Stimulated activated CD4-positive, alpha-beta T cell treated with anti-CD3 and anti-CD28 coated beads, Interleukin-1b, Interleukin-23, amount 100 ng/mL, for 48 hours (primary cell): ENCODE measurements around the gene ERP27.

ENCODE experiments used
- DNase-seq: peaks from one replicate; pipeline ENCODE4 v3.0.0-alpha.2; 2020

Gene ERP27

DNA sequence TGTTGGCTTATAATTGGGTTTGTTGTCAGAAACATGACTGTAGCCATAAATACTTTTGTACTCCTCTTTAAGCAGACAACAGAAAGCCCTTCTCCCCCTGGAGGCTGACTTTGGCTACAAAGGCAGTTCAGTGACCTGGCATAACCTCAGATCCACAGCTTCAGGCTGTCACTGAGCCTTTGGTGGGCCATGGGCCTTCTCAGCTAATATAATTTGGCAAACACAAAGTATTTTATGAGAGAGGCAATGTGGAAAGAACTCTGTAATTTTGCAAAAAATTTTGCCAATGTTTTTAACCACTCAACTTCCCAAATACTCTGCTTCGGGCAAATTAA is 37.1 kb downstream of the ERP27 start:
- DNase-seq, result no peak

DNA sequence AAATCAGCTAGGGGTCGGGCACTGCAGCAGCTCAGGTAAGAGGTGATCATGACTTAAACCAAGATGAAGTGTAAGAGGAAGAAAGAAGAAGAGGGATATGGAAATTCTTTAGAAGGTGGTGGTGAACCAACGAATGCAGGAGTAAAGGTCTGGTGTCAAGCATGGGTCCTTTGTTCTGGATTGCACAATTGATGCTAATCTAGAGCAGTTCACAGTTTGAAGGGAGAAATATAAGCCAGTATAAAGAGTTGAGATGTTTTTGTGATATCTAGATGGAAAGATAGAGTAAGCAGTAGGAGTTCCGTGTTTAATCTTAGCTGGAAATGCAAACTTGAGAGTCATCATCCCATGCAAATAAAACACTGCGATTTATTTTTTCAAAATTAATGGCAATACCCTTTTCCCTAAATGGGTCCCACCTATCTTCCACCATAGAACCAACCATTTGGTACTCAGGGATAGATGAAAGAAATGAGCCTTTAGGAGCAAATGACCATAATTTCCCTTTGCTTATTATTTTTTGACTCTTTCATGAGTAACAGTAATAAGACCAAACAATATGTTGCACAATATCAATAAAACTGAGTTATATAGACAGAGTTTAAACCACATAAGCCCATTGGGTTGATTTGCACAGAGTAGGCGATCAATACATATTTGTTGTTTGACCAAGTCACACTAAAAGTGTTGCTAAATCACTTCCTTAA is 37.7 kb downstream of the ERP27 start:
- no peak for DNase-seq

DNA sequence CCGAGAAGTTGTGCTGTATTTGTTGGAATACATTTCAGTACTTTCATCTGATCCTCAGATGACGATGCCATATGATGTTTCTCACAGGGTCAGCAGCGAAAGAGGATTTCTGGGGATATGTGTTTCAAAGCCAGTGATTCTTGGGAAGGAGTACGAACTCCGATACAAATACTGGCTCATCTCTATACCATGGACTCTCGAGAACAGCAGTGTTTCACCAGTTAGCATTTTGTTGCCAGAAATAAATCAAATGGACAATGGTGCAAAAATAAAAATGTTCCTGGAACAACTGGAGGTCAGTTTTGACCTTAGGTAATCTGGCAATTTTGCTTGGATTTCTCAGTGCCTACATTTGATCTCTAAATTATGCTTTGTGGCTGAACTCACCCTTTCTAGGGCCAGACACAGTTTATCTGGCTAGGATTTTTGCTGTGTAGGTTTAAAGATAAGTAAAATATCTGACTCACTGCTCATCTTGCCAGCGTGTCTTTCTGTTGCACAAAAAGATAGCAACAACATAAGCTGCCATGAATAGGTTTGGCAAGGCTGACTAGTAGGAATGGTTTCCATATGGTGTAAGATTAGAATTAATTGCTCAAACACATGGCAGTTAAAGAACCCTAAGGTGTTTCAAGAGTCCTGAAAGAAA is 41.7 kb downstream of the ERP27 start:
- no peak for DNase-seq

DNA sequence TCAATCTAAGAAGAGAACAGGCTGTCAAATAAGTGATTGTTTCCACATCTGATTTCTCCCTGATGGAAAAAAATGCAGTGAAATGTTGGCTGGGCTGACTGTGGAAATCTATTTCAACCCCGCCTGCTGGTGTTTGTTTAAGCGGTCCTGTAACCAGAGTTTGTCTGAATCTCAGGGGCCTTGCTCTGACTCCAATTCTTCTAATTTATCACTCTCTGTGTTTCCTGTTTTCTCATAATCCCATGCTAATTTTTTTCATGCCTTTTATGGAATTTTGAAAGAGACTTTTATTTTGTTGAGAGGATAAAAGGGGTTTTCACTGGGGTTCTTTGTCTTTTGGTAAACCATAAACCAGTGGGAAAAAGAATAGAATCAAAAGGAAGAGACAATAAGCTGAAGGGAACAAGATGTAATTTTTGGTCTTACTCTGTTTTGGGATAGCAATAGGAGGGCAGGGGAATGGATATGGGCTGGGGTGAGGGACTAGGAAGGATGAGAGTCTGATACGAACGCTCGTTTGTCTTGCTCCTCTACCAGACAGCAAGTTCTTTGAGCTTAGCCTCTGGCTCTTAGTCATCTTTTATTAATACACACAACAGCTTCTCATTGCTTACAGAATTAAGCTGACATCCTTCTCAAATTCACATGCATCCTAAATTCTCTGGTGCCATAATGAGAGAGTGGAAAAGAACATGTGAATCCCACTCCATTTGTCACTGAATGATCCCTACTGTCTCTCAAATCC is 44.7 kb downstream of the ERP27 start:
- no peak for DNase-seq

DNA sequence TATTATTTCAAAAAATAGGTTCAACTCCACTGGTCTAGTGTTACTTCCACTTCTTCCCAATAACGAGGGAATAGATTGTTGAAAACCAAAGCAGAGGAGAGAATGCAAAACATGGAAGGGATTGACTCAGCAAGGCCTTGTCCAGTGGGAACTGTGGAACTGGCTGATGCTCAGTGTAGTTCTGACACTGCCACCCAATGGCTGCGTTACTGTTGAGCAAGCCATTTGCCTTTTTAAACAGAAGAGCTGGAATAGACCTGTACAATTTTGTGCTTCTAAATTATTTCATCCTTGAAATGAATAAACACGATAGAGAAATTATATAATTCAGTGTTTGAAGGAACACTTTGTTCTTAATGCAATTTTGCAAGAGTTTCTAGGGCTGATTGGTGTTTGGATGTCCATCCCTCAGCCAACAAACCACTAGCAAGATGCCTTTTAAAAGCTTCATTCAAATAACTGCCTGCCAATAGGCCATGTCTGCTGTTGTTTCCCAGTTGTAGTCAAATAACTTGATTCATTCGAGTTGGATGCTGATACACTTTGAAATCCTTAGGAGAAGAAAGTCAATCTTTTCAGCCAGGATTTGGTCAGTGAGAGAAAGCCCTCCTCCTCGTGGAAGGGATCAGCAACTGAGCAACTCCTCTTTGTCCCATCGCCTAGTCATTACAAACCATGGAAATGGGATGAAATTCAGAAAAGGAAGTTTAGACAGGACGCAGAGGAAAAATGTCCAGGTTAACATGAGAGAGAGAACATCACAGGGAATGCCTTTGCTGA is 45.4 kb downstream of the ERP27 start:
- DNase-seq, result no peak

DNA sequence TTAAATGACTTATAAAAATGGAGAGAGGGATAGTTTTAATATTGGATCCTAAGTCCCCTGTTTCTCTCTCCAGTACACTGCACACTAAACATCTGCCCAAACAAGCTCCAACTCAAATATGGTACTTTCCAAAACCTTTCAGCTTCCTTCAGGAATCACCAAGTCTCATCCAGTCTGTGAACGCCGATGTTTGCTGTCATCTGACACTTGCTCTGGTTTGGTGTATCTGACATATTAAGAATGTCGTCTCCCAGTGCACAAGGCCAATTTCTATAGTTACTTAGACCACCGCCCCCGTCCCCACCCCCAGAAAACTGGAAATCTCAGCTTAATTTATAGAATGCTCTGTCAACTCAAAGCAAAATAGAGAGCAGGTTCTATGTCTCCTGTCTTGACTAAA is 47.6 kb downstream of the ERP27 start:
- no peak for DNase-seq

DNA sequence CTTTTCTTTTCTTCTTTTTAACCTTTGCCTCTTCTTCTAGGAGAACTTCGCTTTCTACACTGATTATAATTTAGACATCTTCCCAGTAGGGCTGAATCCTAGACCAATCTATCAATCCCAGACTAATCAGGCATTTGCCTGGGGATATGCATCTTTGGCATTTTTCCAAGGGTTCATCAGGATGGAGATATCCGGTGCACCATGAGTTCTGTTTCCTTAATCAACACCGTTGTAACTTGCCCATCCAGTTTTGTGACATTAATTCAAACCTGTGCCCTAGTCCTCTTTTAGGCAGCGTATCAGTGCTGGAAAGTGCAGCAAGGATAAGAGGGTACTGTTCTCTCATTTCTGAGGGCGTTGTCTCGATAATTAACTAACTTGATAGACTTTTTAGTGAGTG is 52.1 kb downstream of the ERP27 start:
- no peak for DNase-seq

DNA sequence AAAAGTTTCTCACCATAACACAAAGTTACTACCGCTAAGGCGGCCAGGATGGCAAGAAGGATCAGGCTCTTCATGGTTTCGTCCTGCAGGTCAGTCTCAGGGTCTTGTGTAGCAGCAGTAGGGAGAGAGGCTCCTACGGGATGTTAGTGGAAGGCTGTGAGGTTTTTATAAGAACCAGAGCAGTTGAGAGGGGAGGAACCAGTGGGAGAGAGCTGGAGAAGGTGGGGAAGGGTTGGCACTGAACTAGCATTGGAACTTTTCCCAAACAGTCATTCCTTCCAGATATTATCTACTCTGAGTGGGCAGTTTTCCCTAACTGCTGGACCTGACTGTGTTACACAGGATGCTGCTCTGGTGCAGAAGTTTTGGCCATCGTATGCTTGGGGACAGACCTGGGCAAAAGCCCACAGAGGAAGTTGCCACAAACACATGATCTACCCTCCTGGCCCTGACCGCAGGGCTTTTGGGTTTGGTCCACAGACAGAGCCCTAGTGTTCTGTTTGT is 52.6 kb downstream of the ERP27 start, which contains the start of gene MGP:
TSS of gene MGP (minus strand) at position 137 of the 504 bp plus-strand sequence. CDS start at position 74, 63 bp downstream.
- no peak for DNase-seq

DNA sequence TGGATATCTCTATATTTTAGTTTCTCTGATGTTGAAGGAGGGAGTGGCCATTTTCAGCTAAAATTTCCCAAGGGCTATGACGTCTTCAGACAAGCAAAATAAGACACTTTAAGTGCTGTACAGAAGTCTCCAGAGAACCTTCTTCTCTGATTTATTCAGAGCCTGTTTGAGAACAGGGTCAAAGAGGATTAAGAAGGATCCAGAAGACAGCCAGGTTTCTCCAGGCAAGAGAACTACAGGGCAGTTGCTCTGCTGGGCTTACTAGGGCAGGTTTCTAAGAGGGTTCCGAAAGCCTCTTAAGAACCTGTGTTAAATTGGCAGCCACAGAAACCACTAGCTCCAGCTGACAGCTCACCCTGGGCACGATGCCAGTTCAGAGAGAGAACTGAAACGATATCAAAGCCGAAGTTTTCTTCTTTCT is 53.9 kb downstream of the ERP27 start:
- peak; percentile 74 for DNase-seq

DNA sequence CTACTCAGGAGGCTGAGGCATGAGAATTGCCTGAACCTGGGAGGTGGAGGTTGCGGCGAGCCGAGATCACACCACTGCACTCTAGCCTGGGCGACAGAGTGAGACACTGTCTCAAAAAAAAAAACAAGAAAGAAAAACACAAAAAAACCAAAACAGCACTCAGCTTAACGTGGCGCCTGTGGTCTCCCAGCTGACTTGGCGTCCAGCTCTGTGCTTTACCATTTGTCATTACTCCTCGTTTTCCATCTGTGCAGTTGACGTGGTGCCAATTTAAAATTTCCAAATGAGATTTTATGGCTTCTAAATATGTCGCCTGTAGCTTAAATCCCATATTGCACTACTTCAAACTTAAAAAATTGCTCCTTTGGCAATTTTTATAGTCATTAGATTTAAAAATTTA is 54.7 kb downstream of the ERP27 start:
- DNase-seq, result no peak

DNA sequence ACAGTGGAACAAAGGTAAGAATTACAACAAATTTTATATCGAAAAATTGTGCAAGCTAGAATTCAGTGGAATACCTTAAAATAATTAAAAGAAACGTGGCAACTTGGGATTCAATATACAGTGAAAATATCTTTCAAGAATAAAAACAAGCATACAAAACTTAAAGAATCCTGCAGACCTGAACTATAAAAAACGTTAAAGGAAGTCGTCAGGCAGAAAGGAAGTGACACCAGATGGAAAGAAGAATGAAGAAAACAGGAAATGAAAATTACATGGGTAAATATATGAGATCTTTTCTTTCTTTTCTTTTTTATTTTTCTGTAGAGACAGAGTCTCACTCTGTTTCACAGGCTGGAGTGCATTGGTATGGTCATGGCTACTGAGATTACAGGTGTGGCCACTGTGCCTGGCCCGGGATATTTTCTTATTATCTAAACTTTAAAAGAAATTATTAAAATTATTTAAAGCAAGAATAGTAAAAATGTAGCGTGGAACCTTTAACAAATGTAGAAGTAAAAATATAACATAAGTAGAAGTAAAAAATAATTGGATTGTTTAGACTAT is 57.4 kb downstream of the ERP27 start:
- no peak for DNase-seq

DNA sequence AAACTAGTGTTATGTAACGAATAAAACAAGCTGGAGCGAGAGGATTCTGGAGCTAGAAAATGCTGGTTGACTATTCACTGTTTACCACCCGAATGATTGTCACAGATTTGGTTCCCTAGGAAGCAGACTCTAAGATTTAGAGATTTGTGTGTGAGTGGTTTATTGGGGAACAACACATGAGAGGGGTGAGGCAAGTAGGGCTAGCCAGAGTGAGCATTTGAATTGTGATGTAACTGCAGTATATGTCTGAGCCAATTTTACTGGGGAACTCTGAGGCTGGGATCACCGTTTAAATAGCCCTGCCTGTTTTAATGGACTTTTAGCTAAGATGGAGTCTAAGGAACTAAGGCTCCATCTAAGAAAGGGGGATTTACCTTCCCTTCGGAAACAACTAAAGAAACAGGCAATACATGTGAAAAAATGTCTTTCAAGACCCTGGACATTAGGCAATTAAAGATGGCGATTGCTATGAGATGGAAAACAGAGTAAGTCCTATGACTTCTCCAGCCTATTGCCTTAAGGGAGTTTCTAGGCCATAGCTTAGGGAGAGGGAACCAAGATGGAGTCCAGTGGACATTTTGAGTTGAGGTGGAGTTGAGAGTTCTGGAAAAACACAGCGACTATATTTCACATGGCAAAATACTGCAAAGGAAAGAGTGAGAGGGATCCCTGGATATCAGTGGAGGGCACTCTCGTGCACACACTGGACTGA is 59.0 kb downstream of the ERP27 start:
- DNase-seq, result no peak

DNA sequence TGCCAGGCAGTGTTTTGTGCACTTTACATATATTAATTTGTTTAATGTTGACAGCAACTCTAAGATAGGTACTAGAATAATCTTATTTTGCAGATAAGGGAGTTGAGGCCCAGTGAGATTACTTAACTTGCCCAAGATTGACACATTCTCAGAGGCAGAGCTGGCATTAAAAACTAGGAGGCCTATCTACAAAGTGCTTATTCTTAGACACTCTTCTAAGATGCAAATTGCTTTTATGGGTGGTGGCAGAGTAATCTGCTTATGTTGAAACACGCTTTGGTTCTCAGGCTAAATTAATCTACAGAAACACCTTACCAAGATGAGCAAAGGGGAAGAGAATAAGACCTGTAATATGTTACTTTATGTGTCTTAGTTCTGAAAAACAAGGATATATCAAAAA is 59.8 kb downstream of the ERP27 start:
- DNase-seq, result no peak

DNA sequence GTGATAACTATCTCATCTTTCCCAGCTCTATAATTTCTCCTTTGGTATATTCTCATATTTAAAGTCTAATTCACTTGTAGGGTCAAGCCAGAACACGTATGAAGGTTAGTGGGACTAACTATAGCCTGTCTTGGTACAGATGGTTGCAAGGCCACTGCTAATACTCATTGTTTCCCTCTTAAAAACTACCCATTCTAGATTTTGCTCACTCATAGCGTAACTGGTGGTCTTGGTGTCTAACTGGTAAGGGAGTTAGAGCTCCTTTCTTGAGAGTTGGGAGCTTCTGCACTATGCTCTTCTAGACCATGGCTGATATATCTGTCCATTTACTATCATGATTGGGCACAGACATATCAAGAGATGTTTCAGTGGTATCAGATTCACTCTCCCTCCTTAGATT is 61.5 kb downstream of the ERP27 start:
- no peak for DNase-seq

DNA sequence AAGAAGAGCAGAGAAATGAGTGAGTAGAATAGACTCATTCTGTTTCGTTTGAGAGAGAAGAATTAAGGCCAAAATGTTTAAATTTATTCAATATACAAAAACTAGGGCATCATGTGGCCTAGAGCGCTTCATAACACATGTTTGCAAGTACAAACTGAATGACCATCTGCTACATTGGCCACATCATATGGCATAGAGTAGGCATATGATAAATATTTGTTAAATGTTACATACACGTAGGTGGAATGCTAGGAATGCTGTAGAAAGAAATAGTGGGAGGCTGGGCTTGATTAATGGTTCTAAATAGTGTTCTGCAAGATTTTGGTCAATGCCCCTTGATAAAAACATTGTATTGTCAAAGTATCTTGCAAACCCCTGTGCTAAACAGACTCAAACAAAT is 63.5 kb downstream of the ERP27 start:
- no peak for DNase-seq

DNA sequence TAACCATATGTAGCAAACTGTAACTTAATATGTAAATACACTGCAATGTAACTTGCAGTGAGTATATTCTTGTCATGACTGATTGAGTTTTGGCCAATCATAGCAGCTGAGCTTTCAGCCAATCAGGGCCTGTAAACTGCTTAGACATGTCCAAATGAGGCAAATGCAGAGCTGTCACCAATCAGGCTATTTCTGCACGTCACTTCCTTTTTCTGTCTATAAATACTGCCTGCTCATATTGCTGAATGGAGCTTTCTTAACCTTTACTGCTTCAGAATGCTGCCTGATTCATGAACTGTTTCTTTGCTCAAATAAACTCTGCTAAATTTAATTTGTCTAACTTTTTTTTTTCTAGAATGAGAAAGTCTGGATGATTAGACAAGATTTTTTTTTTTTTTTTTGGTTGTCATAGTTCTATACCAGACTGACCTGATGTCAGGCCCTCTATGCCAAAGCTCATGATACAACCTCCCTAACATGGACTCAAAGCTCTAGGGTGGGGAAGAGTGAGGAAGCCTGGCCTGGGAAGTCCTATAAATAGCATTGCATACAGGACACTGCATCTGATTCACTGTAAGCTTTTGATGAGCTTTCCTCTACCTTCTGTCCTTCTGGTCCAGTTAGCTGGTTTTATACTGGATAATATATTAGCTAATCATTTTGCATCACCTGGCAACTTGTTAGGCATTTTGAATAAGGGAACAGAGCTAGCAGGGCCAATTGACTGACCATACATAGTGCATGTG is 64.7 kb downstream of the ERP27 start:
- DNase-seq, result no peak

DNA sequence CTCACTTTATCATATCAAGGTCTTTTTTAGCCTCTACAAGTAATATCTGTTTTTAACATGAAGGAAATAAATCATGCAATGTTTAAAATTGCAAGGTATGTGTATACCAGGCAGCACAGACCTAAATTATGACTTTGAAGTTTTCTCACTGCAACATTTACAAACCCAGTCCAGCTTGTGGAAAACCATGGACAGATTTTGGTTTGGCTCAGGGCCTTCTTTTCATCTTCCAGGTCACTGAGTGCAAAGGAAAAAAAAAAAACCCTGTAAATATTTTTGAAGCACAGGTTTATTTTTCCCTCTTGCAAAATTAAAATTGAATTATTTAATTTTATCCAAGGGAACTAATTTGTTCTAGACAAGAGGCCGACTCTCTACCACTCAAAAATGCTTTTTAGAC is 66.5 kb downstream of the ERP27 start:
- no peak for DNase-seq

DNA sequence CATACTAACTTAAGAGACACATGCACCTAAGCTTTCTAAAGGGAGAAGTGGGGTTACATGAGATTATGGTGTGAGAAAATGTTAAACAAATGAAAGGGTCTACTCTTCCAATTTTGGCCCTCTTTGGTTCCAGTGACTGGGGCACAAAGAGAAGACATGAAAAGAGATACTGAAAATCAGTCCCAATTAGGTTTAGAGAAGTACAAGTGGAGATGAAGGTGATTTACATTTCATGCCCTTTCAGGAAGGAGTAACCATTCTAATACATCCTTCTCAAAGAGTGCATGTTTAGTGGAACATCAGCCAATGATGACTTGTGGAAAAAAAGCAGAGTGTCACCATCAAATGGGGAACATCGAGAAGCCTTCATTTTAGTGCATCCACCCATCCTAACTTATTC is 67.1 kb downstream of the ERP27 start:
- no peak for DNase-seq

DNA sequence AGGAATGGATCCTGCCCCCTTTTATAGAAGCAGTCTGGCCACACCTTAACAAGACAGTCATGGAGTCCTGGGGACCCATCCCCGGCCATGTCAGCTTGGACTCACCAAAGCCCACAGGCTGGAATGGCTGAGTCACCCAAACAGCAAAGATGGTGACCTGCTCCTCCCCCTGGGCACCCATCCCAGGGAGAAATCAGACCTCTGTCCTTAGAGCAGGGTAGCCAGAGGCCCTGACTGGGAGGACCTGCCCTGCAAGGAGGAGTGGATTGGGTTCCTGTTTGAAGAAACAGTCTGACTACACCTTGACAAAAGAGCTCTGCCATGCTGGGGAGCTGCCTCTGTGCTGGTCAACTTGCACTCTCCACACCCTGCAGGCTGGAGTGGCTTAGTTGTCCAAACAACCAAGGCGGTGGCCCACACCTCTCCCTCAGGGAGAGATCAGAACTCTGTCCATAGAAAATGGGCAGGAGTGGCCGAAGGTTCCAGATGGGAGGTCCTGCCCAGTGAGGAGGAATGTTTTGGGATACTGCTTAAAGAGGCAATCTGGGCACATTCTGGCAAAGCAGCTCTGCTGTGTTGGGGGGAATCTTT is 69.3 kb downstream of the ERP27 start:
- no peak for DNase-seq
